Thoracic aorta (tissue), 2 donors: ENCODE measurements around the gene ADIPOR2. TPM values are rescaled to one million over a fixed set of nuclear protein-coding genes. Genes with fewer than 3 reads are reported as not detected.

ENCODE experiments used
- ATAC-seq: fragments of 150-250 bp; one replicate; pipeline ENCODE4 v1.8.0; 2017; ENCODE audit warnings: low read depth; ENCODE audit not compliant: insufficient number of reproducible peaks, low FRiP score
- DNase-seq: peaks from one replicate; pipeline ENCODE4 v3.0.0-alpha.2; 2020; ENCODE audit warnings: low spot score
- H3K27ac ChIP-seq, 2 donors: fragments of 200-600 bp; sonication (generic); 1 replicate in 1 of 2; 2 replicates in 1 of 2; pipeline ENCODE4 v1.5.1; 2016; ENCODE audit warnings: mild to moderate bottlenecking in 2 of 2, moderate library complexity in 2 of 2
- H3K27me3 ChIP-seq: fragments of 200-600 bp; sonication (generic); replicated peaks from 2 replicates; pipeline ENCODE4 v1.6.0; 2016; ENCODE audit warnings: mild to moderate bottlenecking; ENCODE audit not compliant: insufficient read depth
- H3K36me3 ChIP-seq: fragments of 200-600 bp; sonication (generic); one replicate; pipeline ENCODE4 v1.5.1; 2016
- H3K4me1 ChIP-seq, 2 donors: fragments of 200-600 bp; sonication (generic); 1 replicate in 1 of 2; 2 replicates in 1 of 2; pipeline versions ENCODE4 v1.5.1 to v1.6.0; 2016; ENCODE audit warnings: low read depth in 2 of 2, mild to moderate bottlenecking in 1 of 2; ENCODE audit not compliant: control insufficient read depth in 1 of 2
- H3K4me3 ChIP-seq: fragments of 200-600 bp; sonication (generic); 2 replicates; pipeline ENCODE4 v1.5.1; 2016; ENCODE audit warnings: mild to moderate bottlenecking
- H3K9me3 ChIP-seq: fragments of 200-600 bp; sonication (generic); 2 replicates; pipeline ENCODE4 v1.5.1; 2016
- total RNA-seq, 2 donors: library from RNA; depleted of rRNA; stranded (reverse); fragments of >200 nt; gene quantifications; one replicate each; pipeline versions ENCODE4 v1.1.0 to v1.2.3, GENCODE V29; 2016
- TF ChIP-seq, protein P1 (sequence below): fragments of 200-600 bp; sonication (generic); IDR thresholded peaks from one replicate; pipeline ENCODE4 v1.5.1; 2019; ENCODE audit warnings: antibody characterized with exemption

The ADIPOR2 gene
- total RNA-seq, 2 donors from 2014 or later = 24.2 to 43.0 TPM

DNA sequence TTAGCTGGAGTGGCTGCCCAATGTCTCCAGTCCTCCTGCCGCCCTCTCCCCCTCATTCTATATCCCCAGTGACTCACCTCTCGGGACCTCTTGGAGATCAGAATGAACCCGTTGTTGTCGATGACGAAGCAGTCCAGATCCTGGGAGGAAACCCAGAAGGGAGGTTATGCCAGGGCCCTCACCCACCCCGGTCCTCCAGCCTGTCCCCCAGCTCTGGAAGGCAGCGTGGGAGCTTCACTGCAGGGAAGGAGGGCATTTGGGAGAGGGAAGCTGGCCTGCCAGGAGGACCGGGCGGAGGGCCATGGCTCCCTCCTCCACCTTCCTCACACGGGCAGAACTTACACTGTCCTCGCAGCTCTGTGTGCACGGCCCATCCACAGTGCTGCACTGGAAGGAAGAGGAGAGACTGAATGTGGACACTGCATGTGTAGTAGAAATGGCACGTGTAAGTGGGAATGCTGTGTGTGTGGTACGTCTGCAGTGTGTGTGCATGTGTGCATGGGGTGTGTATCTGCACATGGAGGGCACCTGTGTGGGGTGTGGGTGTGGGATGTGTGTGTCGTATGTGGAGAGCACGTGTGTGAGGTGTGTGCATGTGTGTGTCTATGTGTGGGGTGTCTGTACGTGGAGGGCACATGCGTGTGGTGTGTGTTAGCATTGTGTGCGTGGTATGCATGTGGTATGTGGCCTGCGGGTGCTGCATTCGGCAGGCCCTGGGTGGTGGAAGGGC lies 119.5 kb downstream of the ADIPOR2 start:
- TF ChIP-seq, protein P1, sequence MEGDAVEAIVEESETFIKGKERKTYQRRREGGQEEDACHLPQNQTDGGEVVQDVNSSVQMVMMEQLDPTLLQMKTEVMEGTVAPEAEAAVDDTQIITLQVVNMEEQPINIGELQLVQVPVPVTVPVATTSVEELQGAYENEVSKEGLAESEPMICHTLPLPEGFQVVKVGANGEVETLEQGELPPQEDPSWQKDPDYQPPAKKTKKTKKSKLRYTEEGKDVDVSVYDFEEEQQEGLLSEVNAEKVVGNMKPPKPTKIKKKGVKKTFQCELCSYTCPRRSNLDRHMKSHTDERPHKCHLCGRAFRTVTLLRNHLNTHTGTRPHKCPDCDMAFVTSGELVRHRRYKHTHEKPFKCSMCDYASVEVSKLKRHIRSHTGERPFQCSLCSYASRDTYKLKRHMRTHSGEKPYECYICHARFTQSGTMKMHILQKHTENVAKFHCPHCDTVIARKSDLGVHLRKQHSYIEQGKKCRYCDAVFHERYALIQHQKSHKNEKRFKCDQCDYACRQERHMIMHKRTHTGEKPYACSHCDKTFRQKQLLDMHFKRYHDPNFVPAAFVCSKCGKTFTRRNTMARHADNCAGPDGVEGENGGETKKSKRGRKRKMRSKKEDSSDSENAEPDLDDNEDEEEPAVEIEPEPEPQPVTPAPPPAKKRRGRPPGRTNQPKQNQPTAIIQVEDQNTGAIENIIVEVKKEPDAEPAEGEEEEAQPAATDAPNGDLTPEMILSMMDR = no peak
- peaks cover 0 to 29% of the 10 kb centered on the region in 2 donors for H3K4me1 ChIP-seq
- no peaks in the 10 kb centered on the region for H3K36me3 ChIP-seq
- no peak for DNase-seq
- ATAC-seq = no peak
- no peaks in the 10 kb centered on the region for H3K27me3 ChIP-seq
- peak overlapping the region; percentile 15 to 19 for H3K27ac ChIP-seq
- H3K4me3 ChIP-seq = no peak overlapping the region
- no peaks in the 10 kb centered on the region for H3K9me3 ChIP-seq

DNA sequence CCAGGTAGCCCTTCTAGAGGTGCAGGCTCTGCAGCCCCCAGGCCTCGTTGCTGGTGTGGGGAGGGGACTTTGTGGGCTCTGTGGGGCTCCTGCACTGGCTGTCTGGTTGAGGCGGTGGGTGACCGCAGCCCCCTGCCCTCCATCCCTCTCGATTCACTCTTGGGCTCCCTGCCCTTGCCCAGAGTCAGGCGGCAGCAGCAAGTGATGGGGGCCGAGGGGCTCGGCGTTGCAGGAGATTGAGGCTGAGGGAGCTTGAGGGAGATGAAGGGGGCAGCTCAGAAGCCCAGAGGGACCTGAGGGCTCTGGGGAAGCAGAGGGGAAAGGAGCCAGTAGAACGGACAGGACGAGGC lies 120.0 kb downstream of the ADIPOR2 start:
- DNase-seq = no peak
- Histone ChIP-seq H3K27ac (no peak overlapping the region), H3K36me3 (no peaks in the 10 kb centered on the region), H3K4me1 (peaks cover 0 to 24% of the 10 kb centered on the region in 2 donors), H3K27me3 (no peaks in the 10 kb centered on the region), H3K9me3 (no peaks in the 10 kb centered on the region), H3K4me3 (no peak overlapping the region)
- ATAC-seq = no peak
- TF ChIP-seq, protein P1 = no peak

DNA sequence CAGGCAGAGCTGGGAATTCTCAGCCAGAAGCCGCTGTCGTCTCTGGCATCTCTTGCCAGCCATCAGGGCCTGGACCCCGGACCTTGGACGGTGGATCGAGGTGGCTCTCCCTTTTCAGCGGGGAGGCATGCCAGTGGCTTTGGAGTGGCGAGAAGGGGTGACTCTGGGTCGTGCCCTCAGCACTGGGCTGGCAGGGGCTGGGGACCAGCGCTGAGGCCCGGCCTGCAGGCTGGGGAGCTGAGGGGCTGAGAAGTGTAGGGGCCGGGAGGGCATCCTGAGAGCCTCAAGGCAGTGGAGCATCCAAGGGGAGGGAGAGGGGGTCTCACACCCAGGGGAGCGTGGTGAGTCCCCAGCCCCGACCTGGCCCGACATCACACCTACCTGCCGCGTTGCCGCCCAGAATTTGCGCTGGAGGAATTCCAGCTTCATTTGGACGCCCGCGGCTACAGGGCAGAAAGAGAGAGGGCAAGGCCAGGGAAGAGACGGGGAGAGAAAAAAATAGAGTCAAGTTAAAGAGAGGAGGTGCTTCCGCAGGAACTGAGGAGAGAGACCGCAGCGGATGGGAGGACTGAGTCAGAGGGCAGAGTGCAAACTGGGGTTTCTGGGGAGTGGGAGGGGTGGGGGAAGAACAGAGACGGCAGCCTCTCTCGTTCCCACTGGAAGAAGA lies 120.5 kb downstream of the ADIPOR2 start:
- ATAC-seq (no peak), DNase-seq (no peak)
- Histone ChIP-seq H3K27me3 (no peaks in the 10 kb centered on the region), H3K36me3 (no peaks in the 10 kb centered on the region), H3K27ac (no peak overlapping the region), H3K9me3 (no peaks in the 10 kb centered on the region), H3K4me3 (no peak overlapping the region), H3K4me1 (peaks cover 0 to 20% of the 10 kb centered on the region in 2 donors)
- TF ChIP-seq, protein P1 = no peak

DNA sequence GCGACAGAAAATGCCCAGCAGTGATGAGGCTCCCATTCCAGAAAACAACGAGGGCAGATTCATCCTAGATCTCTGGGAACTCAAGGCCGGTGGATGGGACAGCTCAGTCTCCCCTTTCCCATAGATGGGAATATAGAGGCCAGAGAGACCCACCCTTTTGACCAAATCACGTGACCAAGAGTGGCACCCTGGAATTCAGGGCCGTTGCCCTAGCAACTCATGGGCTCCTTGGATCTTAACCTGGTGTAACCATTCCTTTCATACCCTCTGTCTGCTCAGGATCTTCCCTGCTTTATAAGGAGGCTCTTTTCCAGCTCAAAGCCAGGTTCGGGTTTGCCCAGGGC lies 121.0 kb downstream of the ADIPOR2 start:
- ATAC-seq = no peak
- TF ChIP-seq, protein P1 = no peak
- Histone ChIP-seq H3K4me1 (peaks cover 0 to 19% of the 10 kb centered on the region in 2 donors), H3K27ac (peak overlapping the region in 1 of 2 donors; percentile 45), H3K9me3 (no peaks in the 10 kb centered on the region), H3K4me3 (no peak overlapping the region), H3K36me3 (no peaks in the 10 kb centered on the region), H3K27me3 (no peaks in the 10 kb centered on the region)
- no peak for DNase-seq

DNA sequence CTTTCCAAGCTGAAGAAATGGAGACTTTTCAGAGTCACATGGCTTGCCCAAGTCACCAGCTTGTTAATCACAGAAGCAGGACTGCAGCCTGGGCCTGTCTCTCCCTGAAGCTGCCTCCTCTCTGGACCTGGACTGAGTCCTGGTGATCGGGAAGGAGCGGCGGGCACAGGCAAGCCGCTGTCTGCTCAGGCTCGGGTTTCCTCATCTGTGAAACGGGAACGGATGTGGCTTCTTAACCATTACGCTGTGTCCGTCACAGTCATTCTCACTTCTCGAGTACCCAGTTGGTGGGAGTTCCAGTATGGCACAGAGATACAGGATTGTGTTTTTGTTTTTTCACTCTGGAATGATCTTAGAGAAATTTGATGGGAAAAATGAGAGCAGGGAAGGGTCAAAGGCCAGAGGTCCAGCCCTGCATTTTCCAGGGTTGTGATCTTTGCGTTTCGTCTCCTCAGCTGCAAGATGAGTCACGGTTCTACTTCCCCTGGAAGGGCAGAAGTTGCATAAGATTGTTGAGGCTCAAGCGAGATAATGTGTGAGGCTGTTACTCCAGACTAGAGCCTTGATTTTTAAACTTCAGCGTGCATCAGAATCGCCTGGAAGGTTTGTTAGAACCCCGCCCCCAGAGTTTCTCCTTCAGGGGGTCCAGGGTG lies 121.9 kb downstream of the ADIPOR2 start:
- H3K9me3 ChIP-seq = no peaks in the 10 kb centered on the region
- H3K27ac ChIP-seq = peak overlapping the region in 1 of 2 donors; percentile 45
- ATAC-seq (no peak), DNase-seq (no peak)
- H3K36me3 ChIP-seq = no peaks in the 10 kb centered on the region
- H3K4me3 ChIP-seq = no peak overlapping the region
- H3K27me3 ChIP-seq = no peaks in the 10 kb centered on the region
- peaks cover 0 to 19% of the 10 kb centered on the region in 2 donors for H3K4me1 ChIP-seq
- TF ChIP-seq, protein P1 = no peak
